DOHH2 (cell line): ENCODE results near the gene KLK6.

Experiments
- H3F3A ChIP-seq: fragments of 200-600 bp; sonication (generic), shearing (Covaris generic); 2 replicates; pipeline ENCODE4 v1.6.0; 2016; ENCODE audit warnings: antibody characterized with exemption, mild to moderate bottlenecking; ENCODE audit not compliant: control insufficient read depth, insufficient read depth
- H3K27ac ChIP-seq: fragments of 200-600 bp; sonication (generic); 2 replicates; pipeline ENCODE4 v1.5.1; 2014; ENCODE audit warnings: low read depth, mild to moderate bottlenecking, low read length, moderate library complexity
- H3K27me3 ChIP-seq: fragments of 200-600 bp; sonication (generic); 2 replicates; pipeline ENCODE4 v1.6.1; 2014; ENCODE audit warnings: mild to moderate bottlenecking, low read length, mixed read lengths; ENCODE audit not compliant: control insufficient read depth
- H3K36me3 ChIP-seq: fragments of 200-600 bp; sonication (generic); 2 replicates; pipeline ENCODE4 v1.6.1; 2014; ENCODE audit warnings: mild to moderate bottlenecking, low read length, moderate library complexity, mixed read lengths; ENCODE audit not compliant: control insufficient read depth
- H3K4me1 ChIP-seq: fragments of 200-600 bp; sonication (generic); 2 replicates; pipeline ENCODE4 v1.6.1; 2014; ENCODE audit warnings: mild to moderate bottlenecking, low read length, mixed read lengths; ENCODE audit not compliant: control insufficient read depth
- H3K4me2 ChIP-seq: fragments of 200-600 bp; sonication (generic); 2 replicates; pipeline ENCODE4 v1.6.0; 2014; ENCODE audit warnings: mild to moderate bottlenecking, low read length, moderate library complexity
- H3K4me3 ChIP-seq: fragments of 200-600 bp; sonication (generic); 2 replicates; pipeline ENCODE4 v1.5.1; 2014; ENCODE audit warnings: mild to moderate bottlenecking, low read length, mixed read lengths
- H3K79me2 ChIP-seq: fragments of 200-600 bp; sonication (generic); 2 replicates; pipeline ENCODE4 v1.6.1; 2014; ENCODE audit warnings: mild to moderate bottlenecking, low read length, mixed read lengths; ENCODE audit not compliant: control insufficient read depth
- H3K9me2 ChIP-seq: fragments of 200-600 bp; sonication (generic); replicated peaks from 2 replicates; pipeline ENCODE4 v1.6.1; 2014; ENCODE audit warnings: mild to moderate bottlenecking, low read length, mixed read lengths; ENCODE audit not compliant: control insufficient read depth
- H3K9me3 ChIP-seq: fragments of 200-600 bp; sonication (generic); 2 replicates; pipeline ENCODE4 v1.6.1; 2014; ENCODE audit warnings: antibody characterized with exemption, low read length, mixed read lengths; ENCODE audit not compliant: control insufficient read depth, insufficient read depth
- H4K20me1 ChIP-seq: fragments of 200-600 bp; sonication (generic); 2 replicates; pipeline ENCODE4 v1.6.0; 2014; ENCODE audit warnings: low read depth, mild to moderate bottlenecking, antibody characterized with exemption, low read length, moderate library complexity; ENCODE audit not compliant: control insufficient read depth, insufficient read depth
- EZH2phosphoT487 ChIP-seq: fragments of 200-600 bp; sonication (generic); IDR thresholded peaks from 2 replicates; pipeline ENCODE4 v1.6.1; 2017; ENCODE audit warnings: borderline replicate concordance, mild to moderate bottlenecking, antibody characterized with exemption, low read length, moderate library complexity, mixed read lengths
- TF ChIP-seq, protein P1 (sequence below): fragments of 200-600 bp; sonication (generic); IDR thresholded peaks from one replicate; pipeline ENCODE4 v1.5.1; 2014; ENCODE audit warnings: antibody characterized with exemption, mild to moderate bottlenecking, low read depth, low read length; ENCODE audit not compliant: poor library complexity, severe bottlenecking

The KLK6 gene

DNA sequence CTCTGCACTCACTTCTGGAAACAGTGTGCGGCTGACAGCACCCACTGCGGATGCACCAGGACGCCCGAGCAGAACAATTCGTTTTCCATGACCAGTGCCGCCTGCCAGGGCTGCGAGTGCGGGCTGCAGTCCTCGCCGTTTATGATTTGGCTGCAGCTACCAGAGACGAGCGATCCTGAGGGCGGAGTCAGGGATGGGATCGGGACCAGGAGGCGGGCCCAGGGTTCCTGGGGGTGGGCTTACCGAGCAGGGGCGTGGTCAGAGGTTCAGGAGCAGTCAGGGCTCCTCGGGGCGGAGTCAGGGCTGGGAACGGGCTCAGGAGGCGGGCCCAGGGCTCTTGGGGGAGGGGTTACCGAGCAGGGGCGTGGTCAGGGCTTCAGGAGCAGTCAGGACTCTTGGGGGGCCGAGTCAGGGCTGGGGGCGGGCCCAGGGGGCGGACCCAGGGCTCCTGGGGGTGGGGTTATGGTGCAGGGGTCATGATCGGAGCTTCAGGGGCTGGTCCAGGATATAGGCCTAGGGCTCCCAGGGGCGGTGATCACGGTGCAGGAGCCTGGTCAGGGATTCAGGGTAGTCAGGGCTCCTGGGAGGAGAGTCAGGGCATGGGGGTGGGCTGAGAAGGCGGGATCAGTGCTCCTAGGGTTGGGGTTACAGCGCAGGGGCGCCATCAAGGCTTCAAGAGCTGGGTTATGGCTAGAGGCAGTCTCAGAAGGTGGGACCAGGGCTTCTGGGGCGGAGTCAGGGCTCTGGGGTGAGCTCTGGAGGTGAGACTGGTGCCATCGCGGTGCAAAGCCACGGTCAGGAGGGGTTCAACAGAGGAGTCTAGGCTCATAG, 59.9 kb downstream of the KLK6 start:
- Histone ChIP-seq H3K27ac (no peak overlapping the region), H3K9me3 (no peaks in the 10 kb centered on the region), H3K9me2 (no peaks in the 10 kb centered on the region), H4K20me1 (no peaks in the 10 kb centered on the region), H3K4me1 (no peaks in the 10 kb centered on the region), H3K4me2 (no peak overlapping the region), H3K79me2 (no peaks in the 10 kb centered on the region), H3K36me3 (no peaks in the 10 kb centered on the region), H3K4me3 (no peak overlapping the region), H3K27me3 (peaks cover 28% of the 10 kb centered on the region), H3F3A (no peaks in the 10 kb centered on the region)
- TF ChIP-seq, protein P1, sequence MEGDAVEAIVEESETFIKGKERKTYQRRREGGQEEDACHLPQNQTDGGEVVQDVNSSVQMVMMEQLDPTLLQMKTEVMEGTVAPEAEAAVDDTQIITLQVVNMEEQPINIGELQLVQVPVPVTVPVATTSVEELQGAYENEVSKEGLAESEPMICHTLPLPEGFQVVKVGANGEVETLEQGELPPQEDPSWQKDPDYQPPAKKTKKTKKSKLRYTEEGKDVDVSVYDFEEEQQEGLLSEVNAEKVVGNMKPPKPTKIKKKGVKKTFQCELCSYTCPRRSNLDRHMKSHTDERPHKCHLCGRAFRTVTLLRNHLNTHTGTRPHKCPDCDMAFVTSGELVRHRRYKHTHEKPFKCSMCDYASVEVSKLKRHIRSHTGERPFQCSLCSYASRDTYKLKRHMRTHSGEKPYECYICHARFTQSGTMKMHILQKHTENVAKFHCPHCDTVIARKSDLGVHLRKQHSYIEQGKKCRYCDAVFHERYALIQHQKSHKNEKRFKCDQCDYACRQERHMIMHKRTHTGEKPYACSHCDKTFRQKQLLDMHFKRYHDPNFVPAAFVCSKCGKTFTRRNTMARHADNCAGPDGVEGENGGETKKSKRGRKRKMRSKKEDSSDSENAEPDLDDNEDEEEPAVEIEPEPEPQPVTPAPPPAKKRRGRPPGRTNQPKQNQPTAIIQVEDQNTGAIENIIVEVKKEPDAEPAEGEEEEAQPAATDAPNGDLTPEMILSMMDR = no peak
- no peak for TF ChIP-seq EZH2phosphoT487
